B cell (primary cell): ENCODE measurements around the gene NOTCH3.

Experiments
- CTCF ChIP-seq: fragments of 200-600 bp; IDR thresholded peaks from one replicate; pipeline ENCODE4 v1.8.0; 2022; ENCODE audit warnings: antibody characterized with exemption, mild to moderate bottlenecking
- EZH2 ChIP-seq: IDR thresholded peaks from 2 replicates; pipeline ENCODE4 v1.6.1; 2012; ENCODE audit warnings: borderline replicate concordance, low read depth, mild to moderate bottlenecking, moderate library complexity, low read length; ENCODE audit not compliant: insufficient read depth, poor library complexity, severe bottlenecking

- TF ChIP-seq CTCF (no peak), EZH2 (no peak)
Observed at GRCh38 chr19:15248648-15249527, 48.1 kb upstream of the NOTCH3 start.
